HL-60 (cell line): Measurements from ENCODE around the gene ABI3BP.

ENCODE experiments used
- DNase-seq, 2 experiments: peaks; one replicate each; pipeline ENCODE4 v3.0.0-alpha.2; 2010 to 2020; ENCODE audit warnings: low read depth in 1 of 2, low spot score in 1 of 2
- H3K27ac ChIP-seq: fragments of 250-450 bp; sonication (Bioruptor Pico); replicated peaks from 2 replicates; pipeline ENCODE4 v1.5.1; 2020; ENCODE audit warnings: mild to moderate bottlenecking, moderate library complexity
- H3K27me3 ChIP-seq: fragments of 250-450 bp; sonication (Bioruptor Pico); 2 replicates; pipeline ENCODE4 v1.5.1; 2021; ENCODE audit warnings: mild to moderate bottlenecking, moderate library complexity; ENCODE audit not compliant: insufficient read depth, poor library complexity, severe bottlenecking
- H3K4me3 ChIP-seq: replicated peaks from 2 replicates; pipeline ENCODE4 v1.5.1; 2011; ENCODE audit warnings: mild to moderate bottlenecking, control low read depth, low read length; ENCODE audit not compliant: insufficient read depth
- GABPA ChIP-seq: IDR thresholded peaks from 2 replicates; pipeline ENCODE4 v1.6.1; 2012; ENCODE audit warnings: low read depth
- POLR2AphosphoS5 ChIP-seq: IDR thresholded peaks from 2 replicates; pipeline ENCODE4 v1.6.1; 2012; ENCODE audit warnings: low read depth
- SPI1 ChIP-seq: IDR thresholded peaks from 2 replicates; pipeline ENCODE4 v1.6.1; 2012; ENCODE audit warnings: low read depth, mild to moderate bottlenecking, borderline replicate concordance
- TF ChIP-seq, protein P1 (sequence below): IDR thresholded peaks from one replicate; pipeline ENCODE4 v1.5.1; 2011; ENCODE audit warnings: low read length, control low read depth, inconsistent platforms; ENCODE audit not compliant: insufficient read depth
- TF ChIP-seq, protein P2 (sequence below): IDR thresholded peaks from 2 replicates; pipeline ENCODE4 v1.6.1; 2012; ENCODE audit warnings: low read depth; ENCODE audit not compliant: insufficient replicate concordance

ABI3BP gene

DNA sequence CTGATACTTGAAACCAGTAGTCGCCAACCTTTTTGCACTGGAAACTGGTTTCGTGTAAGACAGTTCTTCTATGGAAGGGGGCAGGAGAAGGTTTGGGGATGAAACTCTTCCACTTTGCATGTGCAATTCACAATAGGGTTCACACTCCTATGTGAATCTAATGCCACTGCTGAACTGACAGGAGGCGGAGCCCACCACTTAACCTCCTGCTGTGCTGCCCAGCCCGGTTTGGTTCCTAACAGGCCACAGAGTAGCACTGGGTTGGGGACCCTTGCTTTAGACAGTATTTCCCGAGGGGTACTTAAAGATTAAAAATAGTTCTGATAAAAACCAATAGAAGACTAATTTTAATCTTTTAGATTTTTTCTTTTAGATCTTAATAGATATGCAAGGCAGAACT, 272.8 kb downstream of the ABI3BP start:
- no peak overlapping the region for H3K27ac ChIP-seq
- H3K27me3 ChIP-seq, result no peaks in the 10 kb centered on the region
- TF ChIP-seq, protein P1, sequence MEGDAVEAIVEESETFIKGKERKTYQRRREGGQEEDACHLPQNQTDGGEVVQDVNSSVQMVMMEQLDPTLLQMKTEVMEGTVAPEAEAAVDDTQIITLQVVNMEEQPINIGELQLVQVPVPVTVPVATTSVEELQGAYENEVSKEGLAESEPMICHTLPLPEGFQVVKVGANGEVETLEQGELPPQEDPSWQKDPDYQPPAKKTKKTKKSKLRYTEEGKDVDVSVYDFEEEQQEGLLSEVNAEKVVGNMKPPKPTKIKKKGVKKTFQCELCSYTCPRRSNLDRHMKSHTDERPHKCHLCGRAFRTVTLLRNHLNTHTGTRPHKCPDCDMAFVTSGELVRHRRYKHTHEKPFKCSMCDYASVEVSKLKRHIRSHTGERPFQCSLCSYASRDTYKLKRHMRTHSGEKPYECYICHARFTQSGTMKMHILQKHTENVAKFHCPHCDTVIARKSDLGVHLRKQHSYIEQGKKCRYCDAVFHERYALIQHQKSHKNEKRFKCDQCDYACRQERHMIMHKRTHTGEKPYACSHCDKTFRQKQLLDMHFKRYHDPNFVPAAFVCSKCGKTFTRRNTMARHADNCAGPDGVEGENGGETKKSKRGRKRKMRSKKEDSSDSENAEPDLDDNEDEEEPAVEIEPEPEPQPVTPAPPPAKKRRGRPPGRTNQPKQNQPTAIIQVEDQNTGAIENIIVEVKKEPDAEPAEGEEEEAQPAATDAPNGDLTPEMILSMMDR, result no peak
- no peak for TF ChIP-seq POLR2AphosphoS5
- no peak for TF ChIP-seq GABPA
- TF ChIP-seq, protein P2, sequence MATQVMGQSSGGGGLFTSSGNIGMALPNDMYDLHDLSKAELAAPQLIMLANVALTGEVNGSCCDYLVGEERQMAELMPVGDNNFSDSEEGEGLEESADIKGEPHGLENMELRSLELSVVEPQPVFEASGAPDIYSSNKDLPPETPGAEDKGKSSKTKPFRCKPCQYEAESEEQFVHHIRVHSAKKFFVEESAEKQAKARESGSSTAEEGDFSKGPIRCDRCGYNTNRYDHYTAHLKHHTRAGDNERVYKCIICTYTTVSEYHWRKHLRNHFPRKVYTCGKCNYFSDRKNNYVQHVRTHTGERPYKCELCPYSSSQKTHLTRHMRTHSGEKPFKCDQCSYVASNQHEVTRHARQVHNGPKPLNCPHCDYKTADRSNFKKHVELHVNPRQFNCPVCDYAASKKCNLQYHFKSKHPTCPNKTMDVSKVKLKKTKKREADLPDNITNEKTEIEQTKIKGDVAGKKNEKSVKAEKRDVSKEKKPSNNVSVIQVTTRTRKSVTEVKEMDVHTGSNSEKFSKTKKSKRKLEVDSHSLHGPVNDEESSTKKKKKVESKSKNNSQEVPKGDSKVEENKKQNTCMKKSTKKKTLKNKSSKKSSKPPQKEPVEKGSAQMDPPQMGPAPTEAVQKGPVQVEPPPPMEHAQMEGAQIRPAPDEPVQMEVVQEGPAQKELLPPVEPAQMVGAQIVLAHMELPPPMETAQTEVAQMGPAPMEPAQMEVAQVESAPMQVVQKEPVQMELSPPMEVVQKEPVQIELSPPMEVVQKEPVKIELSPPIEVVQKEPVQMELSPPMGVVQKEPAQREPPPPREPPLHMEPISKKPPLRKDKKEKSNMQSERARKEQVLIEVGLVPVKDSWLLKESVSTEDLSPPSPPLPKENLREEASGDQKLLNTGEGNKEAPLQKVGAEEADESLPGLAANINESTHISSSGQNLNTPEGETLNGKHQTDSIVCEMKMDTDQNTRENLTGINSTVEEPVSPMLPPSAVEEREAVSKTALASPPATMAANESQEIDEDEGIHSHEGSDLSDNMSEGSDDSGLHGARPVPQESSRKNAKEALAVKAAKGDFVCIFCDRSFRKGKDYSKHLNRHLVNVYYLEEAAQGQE, result no peak
- DNase-seq, result no peak
- H3K4me3 ChIP-seq, result no peak overlapping the region

DNA sequence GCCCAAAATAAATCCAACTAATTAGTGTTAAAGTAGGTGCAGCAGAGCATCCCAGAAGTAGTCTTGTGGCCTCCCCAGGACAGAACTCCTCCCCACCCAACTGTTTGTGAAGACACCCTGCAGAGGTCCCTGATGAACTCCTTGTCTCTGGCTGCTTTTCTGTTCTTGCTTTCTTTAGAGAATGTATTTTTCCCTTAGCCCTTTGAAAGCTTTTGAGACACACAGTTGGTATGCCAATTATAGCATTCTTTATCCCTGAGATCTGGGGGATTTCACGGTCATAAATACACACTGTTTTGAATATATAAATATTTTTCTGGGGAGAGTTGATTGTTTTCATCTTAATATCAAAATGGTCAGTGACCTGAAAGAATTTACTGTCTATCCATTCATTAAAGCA, 274.1 kb downstream of the ABI3BP start:
- DNase-seq, result no peak
- no peak overlapping the region for H3K4me3 ChIP-seq
- no peak for TF ChIP-seq POLR2AphosphoS5
- no peak for TF ChIP-seq GABPA
- TF ChIP-seq, protein P1, result no peak
- no peak overlapping the region for H3K27ac ChIP-seq
- H3K27me3 ChIP-seq, result no peaks in the 10 kb centered on the region

DNA sequence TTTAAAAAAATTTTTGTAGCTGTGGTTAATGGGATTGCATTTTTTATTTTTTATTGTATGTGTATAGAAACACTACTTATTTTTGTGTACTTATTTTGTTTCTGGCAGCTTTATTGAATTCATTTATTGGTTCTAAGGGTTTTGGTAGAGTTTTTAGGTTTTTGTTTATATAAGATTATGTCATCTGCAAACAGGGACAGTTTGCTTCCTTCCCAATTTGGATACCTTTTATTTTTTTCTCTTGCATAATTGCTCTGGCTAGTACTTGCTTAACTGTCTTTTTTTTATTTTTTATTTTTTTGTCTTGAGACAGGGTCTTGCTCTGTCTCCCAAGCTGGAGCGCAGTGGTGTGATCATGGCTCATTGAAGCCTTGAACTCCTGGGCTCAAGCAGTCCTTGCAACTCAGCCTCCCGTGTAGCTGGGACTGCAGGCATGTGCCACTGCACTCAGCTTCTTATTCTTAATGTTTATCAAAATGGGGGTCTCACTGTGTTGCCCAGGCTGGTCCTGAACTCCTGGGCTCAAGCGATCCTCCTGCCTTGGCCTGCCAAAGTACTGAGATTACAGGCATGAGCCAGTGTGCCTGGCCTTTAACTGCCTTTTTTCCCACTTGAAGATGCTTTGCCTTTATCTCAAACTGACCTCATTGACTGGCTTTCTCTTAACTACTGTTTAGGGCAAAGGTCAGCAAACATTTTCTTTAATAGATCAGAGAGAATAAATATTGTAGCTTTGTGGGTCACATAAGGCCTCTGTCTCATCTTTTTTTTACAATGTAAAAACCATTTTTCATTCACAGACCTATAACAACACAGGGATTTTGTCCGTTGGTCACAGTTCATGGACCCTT, 275.4 kb downstream of the ABI3BP start:
- H3K27ac ChIP-seq, result no peak overlapping the region
- no peak overlapping the region for H3K4me3 ChIP-seq
- no peak for DNase-seq
- no peaks in the 10 kb centered on the region for H3K27me3 ChIP-seq
- TF ChIP-seq GABPA (no peak), SPI1 (no peak), POLR2AphosphoS5 (no peak)
- TF ChIP-seq, protein P2, result no peak
- TF ChIP-seq, protein P1, result no peak

GRCh38 chr3:100717063-100717462, 276.2 kb downstream of the ABI3BP start:
- no peak overlapping the region for H3K4me3 ChIP-seq
- TF ChIP-seq SPI1, result no peak
- TF ChIP-seq GABPA, result no peak
- TF ChIP-seq POLR2AphosphoS5, result no peak
- TF ChIP-seq, protein P1, result no peak
- TF ChIP-seq, protein P2, result no peak
- no peak overlapping the region for H3K27ac ChIP-seq
- H3K27me3 ChIP-seq, result no peaks in the 10 kb centered on the region
- no peak for DNase-seq
